NCI-H510A treated with DMSO at 0.1 percent for 48 hours (cell line): ENCODE data around the gene IL12RB1.
"Not testable (repeated sequence)": the region's sequence is repeated elsewhere in the genome, so short reads cannot be mapped to it uniquely, and the experiment has no call there.

Experiments used
- DNase-seq: peaks from one replicate; lab custom pipeline; 2025; lab: John Stamatoyannopoulos, UW

The IL12RB1 gene

GRCh38 chr19:18046059-18046718, 40.5 kb downstream of the IL12RB1 start:
- no peak for DNase-seq

GRCh38 chr19:18045307-18046050, 41.3 kb downstream of the IL12RB1 start:
- DNase-seq = no peak

GRCh38 chr19:18044825-18045304, 41.9 kb downstream of the IL12RB1 start:
- DNase-seq = peak; percentile 86

- no peak for DNase-seq
Measured at GRCh38 chr19:18043676-18044075, 43.1 kb downstream of the IL12RB1 start.

- no peak for DNase-seq
Measured at GRCh38 chr19:18041054-18041453, 45.7 kb downstream of the IL12RB1 start.

GRCh38 chr19:18032102-18032501, 54.6 kb downstream of the IL12RB1 start:
- not testable (repeated sequence) for DNase-seq

- DNase-seq = not testable (repeated sequence)
Measured at GRCh38 chr19:18031401-18031800, 55.3 kb downstream of the IL12RB1 start.

- peak; percentile 88 for DNase-seq
Measured at GRCh38 chr19:18029617-18030338, 57.0 kb downstream of the IL12RB1 start.

GRCh38 chr19:18027151-18027550, 59.6 kb downstream of the IL12RB1 start:
- DNase-seq = no peak

- DNase-seq = peak; percentile 19
Measured at GRCh38 chr19:18023622-18024251, 63.0 kb downstream of the IL12RB1 start.

GRCh38 chr19:18021121-18021755, 65.5 kb downstream of the IL12RB1 start:
- DNase-seq = no peak

GRCh38 chr19:18020212-18021085, 66.3 kb downstream of the IL12RB1 start:
- no peak for DNase-seq

GRCh38 chr19:18017275-18018083, 69.3 kb downstream of the IL12RB1 start:
- no peak for DNase-seq

GRCh38 chr19:18016209-18016910, 70.4 kb downstream of the IL12RB1 start:
- no peak for DNase-seq

- no peak for DNase-seq
Measured at GRCh38 chr19:18014197-18014596, 72.5 kb downstream of the IL12RB1 start.

- no peak for DNase-seq
Measured at GRCh38 chr19:18013210-18014111, 73.3 kb downstream of the IL12RB1 start.

GRCh38 chr19:18010149-18010548, 76.6 kb downstream of the IL12RB1 start:
- no peak for DNase-seq

- no peak for DNase-seq
Measured at GRCh38 chr19:18009412-18010066, 77.2 kb downstream of the IL12RB1 start.
